ENCODE data around the gene HTATSF1. TPM values are rescaled to one million over a fixed set of nuclear protein-coding genes. Genes with fewer than 3 reads are reported as not detected.

HTATSF1 gene
- total and polyA plus RNA-seq, 10 of the 15 experiments (the other 5 are each of a cell fraction or from before 2014, with no cell fraction given) = 1.9 to 59.8 (median 28.3) TPM

GRCh38 chrX:136496764-136497555 lies 432 bp upstream of the HTATSF1 start:
- no peaks in the 10 kb centered on the region for H3K36me3 ChIP-seq (ENCODE audit: control insufficient read depth in 2 of 2, insufficient read depth in 2 of 2, low read length in 1 of 2)
- peaks cover 18% of the 10 kb centered on the region for H3K79me2 ChIP-seq (ENCODE audit: control insufficient read depth, insufficient read depth, low read length)
- H2AFZ ChIP-seq (ENCODE audit: control insufficient read depth, low read depth, low read length) = peak overlapping the region; percentile 90
- in situ Hi-C loops (cut with MboI) (loop anchor here (10.0 kb wide), 1 partner anchor 198 kb away; no protein-coding TSS in a partner anchor), intact Hi-C loops (cut with micrococcal nuclease; ENCODE audit: unreplicated experiment) (loop anchor here (2.0 to 5.0 kb wide), 4 partner anchors 80 to 525 kb away; partner anchors contain the start of genes MMGT1 and SLC9A6)
- ChIA-PET SMC1A (ENCODE audit: uncharacterized antibody, unreplicated experiment) (no interaction called here), POLR2A (no interaction called here), RAD21 (ENCODE audit: unreplicated experiment) (interaction anchor here (0.6 to 2.2 kb wide), 3 partner anchors 177 to 263 kb away, joined by 3 to 6 read pairs (median 4); no protein-coding TSS in a partner anchor), CTCF (interaction anchor here (1.2 kb wide), 1 partner anchor 523 kb away, joined by 3 read pairs; the partner anchor contains the start of gene MMGT1)
- no peaks in the 10 kb centered on the region; a peak in 1 of 4 replicates for H3K27me3 ChIP-seq (replicated peaks in 1 of 2; ENCODE audit: control insufficient read depth in 2 of 2, insufficient read depth in 2 of 2, low read length in 1 of 2)
- DNase-seq (ENCODE audit: low read depth, low spot score) (peak; percentile 48), ATAC-seq (peak; percentile 82), FAIRE-seq (no peak)
- H3K4me2 ChIP-seq (ENCODE audit: control insufficient read depth, insufficient read depth) = peak overlapping the region; percentile 32
- BruUV-seq (replicated peaks) = no TSS peak
- no peaks in the 10 kb centered on the region for H4K20me1 ChIP-seq (ENCODE audit: control insufficient read depth, insufficient read depth)
- H3K9me3 ChIP-seq (replicated peaks; ENCODE audit: control insufficient read depth, insufficient read depth, low read length) = no peaks in the 10 kb centered on the region
- peak overlapping the region; percentile 87 for H3K9ac ChIP-seq (ENCODE audit: control insufficient read depth, insufficient read depth, low read length)
- peak overlapping the region; percentile 90 for H3K27ac ChIP-seq (ENCODE audit: control insufficient read depth, insufficient read depth)
- no peaks in the 10 kb centered on the region for H3K4me1 ChIP-seq (ENCODE audit: control insufficient read depth, insufficient read depth, low read length)
- 31% methylated on average over 28 of the region's 111 CpGs for WGBS (ENCODE audit: insufficient coverage, insufficient replicate concordance, low lambda C conversion rate, missing lambda C conversion rate)
- H3K4me3 ChIP-seq = peak overlapping the region; percentile 72
- peak; percentile 57 for TF ChIP-seq POLR2A (IDR thresholded peaks at IDR 0.05; ENCODE audit: low read depth, low read length)
- TF ChIP-seq NBN (IDR thresholded peaks at IDR 0.05) = 0 out of 2 replicates have a peak, but pooled peaks have one; percentile 49
- peak in 1 of 2 experiments; percentile 65; a peak in 1 of 4 replicates for TF ChIP-seq SRF (IDR thresholded peaks at IDR 0.05; ENCODE audit: low read depth in 2 of 2, low read length in 2 of 2)
- peak; percentile 82; the same call in 1 of the 2 replicates for TF ChIP-seq MAX (IDR thresholded peaks at IDR 0.05; ENCODE audit: low read depth, low read length)
- TF ChIP-seq MLLT1 (IDR thresholded peaks at IDR 0.05) = 0 out of 2 replicates have a peak, but pooled peaks have one; percentile 25
- TF ChIP-seq HCFC1 (IDR thresholded peaks at IDR 0.05; ENCODE audit: low read length) = peak; percentile 26; the same call in 1 of the 2 replicates
- no peak for TF ChIP-seq HSF1 (IDR thresholded peaks at IDR 0.05; ENCODE audit: low read depth, low read length)
- 0 out of 3 replicates have a peak, but pooled peaks have one; percentile 25 for TF ChIP-seq POU2F2 (IDR thresholded peaks at IDR 0.05; ENCODE audit: borderline replicate concordance, low read depth, low read length)
- TF ChIP-seq ZNF592 (IDR thresholded peaks at IDR 0.05) = no peak
- TF ChIP-seq ZBTB11 (CRISPR knock-in tag; IDR thresholded peaks at IDR 0.05) = no peak
- TF ChIP-seq TCF12 (IDR thresholded peaks at IDR 0.05; ENCODE audit: low read depth, low read length) = 0 out of 2 replicates have a peak, but pooled peaks have one; percentile 7

Data from GM12878 (cell line).